Liver (tissue), 9 donors: ENCODE data around the gene BRD1. TPM values are rescaled to one million over a fixed set of nuclear protein-coding genes. Genes with fewer than 3 reads are reported as not detected.

Experiments used
- DNase-seq: peaks from one replicate; pipeline ENCODE4 v3.0.0-alpha.2; 2017; ENCODE audit warnings: low spot score
- H3K27ac ChIP-seq, 2 donors: one replicate each; pipeline ENCODE4 v1.7.0; 2013; ENCODE audit warnings: inconsistent platforms in 2 of 2, low read length in 2 of 2, control low read depth in 1 of 2, low read depth in 1 of 2, mild to moderate bottlenecking in 1 of 2
- H3K27me3 ChIP-seq, 4 donors: one replicate each; pipeline versions ENCODE4 v1.6.1 to v1.7.0; 2013; ENCODE audit warnings: low read length in 3 of 4, inconsistent platforms in 1 of 4, mild to moderate bottlenecking in 1 of 4, moderate library complexity in 1 of 4; ENCODE audit not compliant: control insufficient read depth in 4 of 4, insufficient read depth in 4 of 4
- H3K36me3 ChIP-seq, 4 donors: one replicate each; pipeline versions ENCODE4 v1.6.1 to v1.7.0; 2013; ENCODE audit warnings: low read length in 3 of 4, mild to moderate bottlenecking in 3 of 4, low read depth in 1 of 4, moderate library complexity in 1 of 4; ENCODE audit not compliant: control insufficient read depth in 4 of 4, insufficient read depth in 3 of 4
- H3K4me1 ChIP-seq, 4 donors: one replicate each; pipeline versions ENCODE4 v1.6.1 to v1.7.0; 2013; ENCODE audit warnings: low read length in 3 of 4, mild to moderate bottlenecking in 3 of 4, moderate library complexity in 1 of 4; ENCODE audit not compliant: control insufficient read depth in 4 of 4, insufficient read depth in 4 of 4
- H3K4me3 ChIP-seq, 3 donors: one replicate each; pipeline versions ENCODE4 v1.6.1 to v1.7.0; 2013; ENCODE audit warnings: low read length in 3 of 3, control low read depth in 1 of 3, low read depth in 1 of 3, mild to moderate bottlenecking in 1 of 3
- H3K9ac ChIP-seq, 2 donors: one replicate each; pipeline ENCODE4 v1.7.0; 2013; ENCODE audit warnings: low read length in 2 of 2, mild to moderate bottlenecking in 2 of 2, moderate library complexity in 2 of 2, control low read depth in 1 of 2, low read depth in 1 of 2
- H3K9me3 ChIP-seq, 4 donors: one replicate each; pipeline versions ENCODE4 v1.6.1 to v1.7.0; 2013; ENCODE audit warnings: low read length in 3 of 4; ENCODE audit not compliant: control insufficient read depth in 4 of 4
- ATF3 ChIP-seq: IDR thresholded peaks from 2 replicates; pipeline ENCODE4 v1.6.1; 2016; ENCODE audit warnings: antibody characterized with exemption
- EGR1 ChIP-seq, 2 donors: IDR thresholded peaks; 2 replicates each; pipeline ENCODE4 v1.6.1; 2016 to 2018; ENCODE audit warnings: antibody characterized with exemption in 2 of 2, low read depth in 2 of 2
- FOXA2 ChIP-seq: IDR thresholded peaks from 2 replicates; pipeline ENCODE4 v1.6.1; 2016; ENCODE audit warnings: antibody characterized with exemption
- GABPA ChIP-seq, 2 donors: IDR thresholded peaks in 1 of 2; conservative IDR thresholded peaks in 1 of 2; 2 replicates each; pipeline ENCODE4 v1.6.1; 2016; ENCODE audit warnings: antibody characterized with exemption in 2 of 2, mild to moderate bottlenecking in 1 of 2, moderate library complexity in 1 of 2
- HNF4G ChIP-seq: IDR thresholded peaks from 2 replicates; pipeline ENCODE4 v1.6.1; 2016; ENCODE audit warnings: antibody characterized with exemption
- JUND ChIP-seq, 2 donors: IDR thresholded peaks; 2 replicates each; pipeline ENCODE4 v1.6.1; 2016; ENCODE audit warnings: antibody characterized with exemption in 2 of 2
- MAX ChIP-seq: IDR thresholded peaks from 2 replicates; pipeline ENCODE4 v1.6.1; 2016; ENCODE audit warnings: antibody characterized with exemption
- NR2F2 ChIP-seq: IDR thresholded peaks from 2 replicates; pipeline ENCODE4 v1.6.1; 2016; ENCODE audit warnings: antibody characterized with exemption
- RAD21 ChIP-seq, 2 donors: IDR thresholded peaks; 2 replicates each; pipeline ENCODE4 v1.6.1; 2016; ENCODE audit warnings: antibody characterized with exemption in 2 of 2, mild to moderate bottlenecking in 2 of 2
- TAF1 ChIP-seq: conservative IDR thresholded peaks from 2 replicates; pipeline ENCODE4 v1.6.1; 2016; ENCODE audit warnings: antibody characterized with exemption, mild to moderate bottlenecking
- YY1 ChIP-seq: IDR thresholded peaks from 2 replicates; pipeline ENCODE4 v1.6.1; 2016; ENCODE audit warnings: antibody characterized with exemption, mild to moderate bottlenecking
- WGBS: extraction: QIAGEN DNeasy Blood & Tissue Kit; methylation state at CpG from one replicate; pipeline ENCODE4 v1.1.7; 2013; 5-methylcytosine and 5-hydroxymethylcytosine counted together
- polyA plus RNA-seq, 2 donors: library from polyadenylated mRNA; stranded (reverse) in 1 of 2; unstranded in 1 of 2; fragments of 200-250 nt in 1 of 2; fragments of >200 nt in 1 of 2; fragmentation: Nextera tagmentation in 1 of 2; extraction: Ambion mirVana in 1 of 2; gene quantifications; one replicate each; pipeline versions ENCODE4 v1.2.1 to v1.2.3, GENCODE V29; 2013 to 2015
- total RNA-seq, 2 donors: library from RNA; depleted of rRNA; stranded (reverse); fragments of >200 nt; gene quantifications; one replicate each; pipeline ENCODE4 v1.2.3, GENCODE V29; 2014
- donor health status: healthy.
- donor health status: healthy.
- donor health status: healthy.
- donor health status: healthy.
- donor health status: healthy.

Gene BRD1
- total and polyA plus RNA-seq, 4 donors = 3.3 to 20.7 (median 11.6) TPM

GRCh38 chr22:49873228-49873940 is 45.7 kb upstream of the BRD1 start:
- no peak overlapping the region for H3K9ac ChIP-seq
- no peak overlapping the region for H3K27ac ChIP-seq
- peaks cover 0 to 3% (median 0%) of the 10 kb centered on the region in 4 donors for H3K4me1 ChIP-seq
- no peaks in the 10 kb centered on the region for H3K27me3 ChIP-seq
- no peak for TF ChIP-seq EGR1 (IDR thresholded peaks at IDR 0.05; ENCODE audit: low read depth in 2 of 2)
- no peak for TF ChIP-seq GABPA (IDR thresholded peaks at IDR 0.05 in 1 of 2, conservative IDR thresholded peaks at IDR 0.05 in 1 of 2)
- no peak for TF ChIP-seq MAX
- TF ChIP-seq TAF1 = no peak
- no peak for TF ChIP-seq FOXA2
- no peak overlapping the region for H3K4me3 ChIP-seq
- no peak for DNase-seq
- H3K36me3 ChIP-seq = no peaks in the 10 kb centered on the region
- peaks cover 0 to 6% (median 0%) of the 10 kb centered on the region in 4 donors for H3K9me3 ChIP-seq
- WGBS = 95% methylated on average over 16 of the region's 16 CpGs

GRCh38 chr22:49872347-49872746 is 44.7 kb upstream of the BRD1 start:
- Histone ChIP-seq H3K4me1 (peaks cover 0 to 3% (median 0%) of the 10 kb centered on the region in 4 donors), H3K27me3 (no peaks in the 10 kb centered on the region), H3K9ac (no peak overlapping the region), H3K36me3 (no peaks in the 10 kb centered on the region), H3K4me3 (no peak overlapping the region), H3K9me3 (peaks cover 0 to 6% (median 0%) of the 10 kb centered on the region in 4 donors), H3K27ac (no peak overlapping the region)
- TF ChIP-seq GABPA (IDR thresholded peaks at IDR 0.05 in 1 of 2, conservative IDR thresholded peaks at IDR 0.05 in 1 of 2) = no peak
- no peak for TF ChIP-seq MAX
- 94% methylated on average over 7 of the region's 7 CpGs for WGBS
- DNase-seq = no peak

- Histone ChIP-seq H3K27me3 (no peaks in the 10 kb centered on the region), H3K4me1 (peaks cover 0 to 3% (median 0%) of the 10 kb centered on the region in 4 donors), H3K9ac (no peak overlapping the region), H3K27ac (no peak overlapping the region), H3K36me3 (no peaks in the 10 kb centered on the region), H3K9me3 (peaks cover 0 to 11% (median 2%) of the 10 kb centered on the region in 4 donors), H3K4me3 (no peak overlapping the region)
- DNase-seq = no peak
- 96% methylated on average over 4 of the region's 4 CpGs for WGBS
- TF ChIP-seq ATF3 (no peak), HNF4G (no peak), RAD21 (IDR thresholded peaks at IDR 0.05) (no peak), JUND (IDR thresholded peaks at IDR 0.05) (no peak), MAX (no peak), GABPA (IDR thresholded peaks at IDR 0.05 in 1 of 2, conservative IDR thresholded peaks at IDR 0.05 in 1 of 2) (no peak), YY1 (no peak), TAF1 (no peak), NR2F2 (no peak)
These were observed 43.8 kb upstream of the BRD1 start for GRCh38 chr22:49871482-49871881.
